Heart left ventricle (tissue), 13 donors: ENCODE results near the gene SERHL2.

Experiments used
- POLR2A ChIP-seq, 2 donors: fragments of 450-650 bp; IDR thresholded peaks; one replicate each; pipeline ENCODE4 v1.6.1; 2017; ENCODE audit warnings: antibody characterized with exemption in 2 of 2, mild to moderate bottlenecking in 2 of 2, moderate library complexity in 2 of 2
- TF ChIP-seq, protein P1 (sequence below), 12 donors: fragments of 200-600 bp; sonication (generic) in 4 of 12; IDR thresholded peaks; one replicate each; pipeline versions ENCODE4 v1.5.0 to v1.8.0; 2018 to 2022; ENCODE audit warnings: antibody characterized with exemption in 12 of 12, mild to moderate bottlenecking in 5 of 12
- donor health status: ischemic (EF 13 %, LVEDD 7.1; RV severe dilation, severe dysfunction).
- donor health status: DM: no; HTN: yes; CAD: no.
- donor health status: DM: no; HTN: no; CAD: no.
- donor health status: ischemic (EF 25% LVEDD 6.9; RV normal size, moderate dysfunction).
- donor health status: ischemic (EF 25% LVEDD 5.7; RV mildly dilated, moderate dysfunction).
- donor health status: ischemic (EF 35%, LVEDD 5.7; RV mildly dilated, moderate dysfunction).
- donor health status: nonischemic (EF 11% LVEDD 7.7; RV severe dilation, severe dysfunction).
- donor health status: DM: yes; HTN: yes; CAD: no.
- donor health status: PGD.
- donor health status: ischemic (EF 29% LVEDD 5.4; RV normal size, mild dysfunction).
- donor health status: nonischemic (EF 23%, LVEDD 6.1; RV moderate dilation, normal function).

DNA sequence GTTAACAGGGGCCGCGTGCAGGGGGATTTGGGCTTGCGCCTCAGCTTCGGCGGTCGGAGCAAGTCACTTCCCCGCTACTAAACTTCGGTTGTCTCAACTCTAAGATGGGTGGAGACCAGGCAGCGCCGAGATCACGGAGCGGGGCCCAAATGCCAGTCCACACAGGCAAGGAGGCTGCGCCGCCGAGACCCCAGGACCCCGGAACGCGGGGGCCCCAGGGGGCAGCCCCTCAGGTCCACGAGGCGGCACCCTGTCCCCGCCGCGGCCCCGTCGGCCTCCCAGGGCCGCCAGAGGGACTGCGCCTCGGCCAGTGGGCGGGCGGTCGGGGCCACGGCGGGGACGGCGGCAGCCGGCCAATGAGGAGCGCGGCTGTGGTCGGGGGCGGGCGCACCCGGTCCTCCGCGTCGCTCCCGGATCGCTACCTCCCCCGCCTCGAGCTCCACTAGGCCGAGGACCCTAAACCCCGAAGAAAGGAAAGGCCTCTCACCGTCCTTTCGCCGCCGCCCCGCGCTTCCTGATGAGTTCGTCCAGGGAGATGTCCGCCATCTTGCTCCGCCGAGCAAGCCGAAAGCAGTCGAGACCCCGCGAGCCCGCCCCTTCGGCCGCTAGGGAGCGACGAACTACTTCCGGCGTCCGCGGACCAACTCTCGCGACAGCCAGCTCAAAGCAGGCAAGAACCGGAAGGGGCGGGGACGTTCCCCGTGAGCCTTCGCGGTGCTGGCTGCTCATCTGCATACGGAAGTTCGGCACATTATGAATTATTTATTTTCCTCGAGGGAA lies 60.7 kb downstream of the SERHL2 start, which contains the start of gene POLDIP3:
- peak in 1 of 2 donors; percentile 78 for TF ChIP-seq POLR2A (IDR thresholded peaks at IDR 0.05)
- TF ChIP-seq, protein P1, sequence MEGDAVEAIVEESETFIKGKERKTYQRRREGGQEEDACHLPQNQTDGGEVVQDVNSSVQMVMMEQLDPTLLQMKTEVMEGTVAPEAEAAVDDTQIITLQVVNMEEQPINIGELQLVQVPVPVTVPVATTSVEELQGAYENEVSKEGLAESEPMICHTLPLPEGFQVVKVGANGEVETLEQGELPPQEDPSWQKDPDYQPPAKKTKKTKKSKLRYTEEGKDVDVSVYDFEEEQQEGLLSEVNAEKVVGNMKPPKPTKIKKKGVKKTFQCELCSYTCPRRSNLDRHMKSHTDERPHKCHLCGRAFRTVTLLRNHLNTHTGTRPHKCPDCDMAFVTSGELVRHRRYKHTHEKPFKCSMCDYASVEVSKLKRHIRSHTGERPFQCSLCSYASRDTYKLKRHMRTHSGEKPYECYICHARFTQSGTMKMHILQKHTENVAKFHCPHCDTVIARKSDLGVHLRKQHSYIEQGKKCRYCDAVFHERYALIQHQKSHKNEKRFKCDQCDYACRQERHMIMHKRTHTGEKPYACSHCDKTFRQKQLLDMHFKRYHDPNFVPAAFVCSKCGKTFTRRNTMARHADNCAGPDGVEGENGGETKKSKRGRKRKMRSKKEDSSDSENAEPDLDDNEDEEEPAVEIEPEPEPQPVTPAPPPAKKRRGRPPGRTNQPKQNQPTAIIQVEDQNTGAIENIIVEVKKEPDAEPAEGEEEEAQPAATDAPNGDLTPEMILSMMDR (IDR thresholded peaks at IDR 0.05): peak in 10 of 12 donors; percentile 3 to 61 (median 26)
